Measurements from ENCODE around the gene CASK.
"Not testable (repeated sequence)": the region's sequence is repeated elsewhere in the genome, so short reads cannot be mapped to it uniquely, and the experiment has no call there.

CASK gene

DNA sequence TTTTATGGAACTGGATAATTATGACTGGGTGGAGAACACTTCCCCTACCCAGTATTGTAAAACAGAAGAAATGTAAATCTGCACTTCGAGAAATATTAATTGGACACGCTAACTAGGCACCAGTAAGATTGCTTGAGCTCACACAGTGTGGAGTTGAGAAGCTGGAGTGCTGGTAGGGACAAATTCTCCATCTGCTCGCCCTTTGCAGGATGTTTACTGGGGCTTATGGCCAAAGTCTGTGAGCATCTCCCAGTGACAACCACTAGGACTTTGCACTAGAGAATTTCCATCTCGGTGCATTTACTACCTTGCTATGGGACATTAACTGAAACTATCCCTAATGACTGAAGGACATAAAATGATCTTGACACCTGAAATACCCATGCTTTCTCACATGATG is 268.3 kb downstream of the CASK start:
- DNase-seq (ENCODE audit: low read depth in 2 of 3, low spot score in 2 of 3): no peak

DNA sequence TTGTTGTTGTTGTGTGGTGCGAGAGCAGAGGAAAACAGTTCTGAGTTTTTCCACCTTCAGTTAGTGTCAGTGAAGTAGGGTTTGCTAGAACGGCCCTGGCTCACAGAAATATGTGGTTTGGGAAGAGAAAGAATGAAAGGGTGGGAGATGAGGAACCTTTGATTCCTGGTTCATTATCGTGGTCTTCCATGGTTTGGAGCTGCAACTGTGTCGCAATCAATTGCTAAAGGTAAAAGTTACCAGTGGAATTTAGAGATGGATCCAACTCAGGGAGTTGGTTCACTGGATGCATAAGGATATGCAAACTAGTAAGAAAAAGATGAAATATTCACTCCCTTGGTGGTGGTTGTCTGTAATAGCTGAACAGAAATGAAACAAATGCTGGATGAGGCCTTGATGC is 270.2 kb downstream of the CASK start:
- DNase-seq (ENCODE audit: low read depth in 2 of 3, low spot score in 2 of 3): no peak

DNA sequence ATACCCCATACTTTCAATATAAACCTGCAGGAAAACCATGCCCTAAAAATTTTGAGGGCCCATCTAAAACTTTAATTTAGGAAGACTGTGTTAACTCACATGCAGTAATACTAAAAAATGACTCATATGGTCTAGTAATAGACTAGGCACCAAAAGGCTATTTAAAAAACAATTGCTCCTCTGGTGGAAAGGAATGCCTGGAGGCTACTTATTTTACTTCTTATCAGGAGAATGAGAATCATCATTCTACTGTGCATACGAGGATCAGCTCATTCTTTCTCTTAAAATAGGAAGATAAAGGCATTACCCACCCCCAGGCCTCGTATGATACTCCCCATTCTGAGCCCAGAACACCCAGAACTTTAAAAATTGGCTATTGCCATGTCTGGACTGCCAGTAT is 277.2 kb downstream of the CASK start:
- not testable (repeated sequence) for DNase-seq (ENCODE audit: low read depth in 2 of 3, low spot score in 2 of 3)

DNA sequence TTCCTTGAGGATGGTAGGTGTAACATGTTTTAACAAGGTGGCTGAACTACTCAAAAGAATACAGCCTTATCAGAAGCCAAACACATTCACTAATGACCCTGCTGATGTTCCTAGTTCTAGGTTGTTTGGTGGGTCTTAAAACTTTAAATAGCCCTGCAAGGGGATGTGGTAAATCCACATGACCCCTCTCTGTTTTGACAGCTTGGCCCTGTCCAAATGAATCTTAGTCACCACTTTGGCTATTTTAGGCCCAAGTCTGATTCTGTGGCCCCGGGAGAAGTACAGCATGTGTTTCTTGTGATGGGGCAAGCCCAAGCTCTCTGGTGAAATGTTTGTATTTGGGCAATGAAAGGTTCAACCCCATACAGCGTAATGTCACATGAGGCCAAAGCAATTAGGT is 289.1 kb downstream of the CASK start:
- no peak for DNase-seq (ENCODE audit: low read depth in 2 of 3, low spot score in 2 of 3)

DNA sequence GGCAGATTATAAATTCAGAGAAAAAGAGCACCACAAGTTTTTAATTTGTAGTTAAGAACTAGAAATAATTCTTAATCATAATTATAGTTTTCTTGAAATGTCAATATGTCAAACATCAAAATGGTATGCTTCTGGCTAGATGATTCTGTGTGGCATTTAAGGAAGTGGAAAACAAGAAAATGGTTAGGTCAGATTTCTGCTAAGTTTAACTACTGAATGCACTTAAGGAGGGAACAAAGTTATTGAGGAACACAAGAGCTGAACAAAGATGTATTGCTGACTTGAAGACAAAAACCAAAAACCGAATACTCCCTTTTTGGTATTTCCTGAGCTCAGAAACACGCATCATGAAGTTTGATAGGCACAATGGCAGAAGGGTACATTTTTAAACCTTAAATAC is 293.3 kb downstream of the CASK start:
- no peak for DNase-seq (ENCODE audit: low read depth in 2 of 3, low spot score in 2 of 3)

DNA sequence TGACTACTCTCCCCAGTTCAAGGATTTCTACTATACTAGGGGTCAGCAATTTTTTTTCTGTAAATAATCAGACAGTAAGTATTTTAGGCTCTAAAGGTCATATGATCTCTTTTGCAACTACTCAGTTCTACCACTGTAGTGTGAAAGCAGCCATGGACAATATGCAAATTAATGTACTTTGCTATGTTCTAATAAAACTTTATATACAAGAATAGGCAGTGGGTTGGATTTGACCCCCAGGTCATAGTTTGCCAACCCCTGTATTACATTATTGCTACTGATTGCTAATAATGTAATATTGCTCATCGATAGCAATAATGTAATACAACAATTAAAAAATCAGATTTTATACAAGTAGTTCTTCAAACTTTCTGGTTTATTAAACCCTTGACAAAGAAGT is 293.8 kb downstream of the CASK start:
- DNase-seq (ENCODE audit: low read depth in 2 of 3, low spot score in 2 of 3): no peak

DNA sequence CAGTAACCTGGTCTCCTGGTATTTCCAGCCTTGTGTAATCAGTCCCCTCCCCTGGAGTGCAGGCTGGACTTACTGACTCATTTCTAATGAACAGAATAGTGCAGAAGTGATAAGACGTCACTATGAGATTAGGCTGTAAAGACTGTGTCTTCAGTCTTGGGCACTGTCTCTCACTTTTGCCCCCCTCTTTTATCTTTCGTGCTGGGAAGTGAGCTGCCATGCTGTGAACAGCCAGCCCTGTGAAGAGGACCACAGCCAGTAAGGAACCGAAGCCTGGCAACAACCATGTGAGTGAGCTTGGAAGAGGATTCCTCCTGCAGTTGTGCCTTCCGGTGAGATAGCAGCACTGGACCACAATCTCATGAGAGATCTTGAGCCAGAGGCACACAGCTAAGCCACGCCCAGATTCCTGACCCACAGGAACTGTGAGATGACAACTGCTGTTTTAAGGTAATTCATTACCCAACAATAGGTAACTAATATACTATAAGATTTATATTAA is 302.1 kb downstream of the CASK start:
- DNase-seq (ENCODE audit: low read depth in 2 of 3, low spot score in 2 of 3): no peak

DNA sequence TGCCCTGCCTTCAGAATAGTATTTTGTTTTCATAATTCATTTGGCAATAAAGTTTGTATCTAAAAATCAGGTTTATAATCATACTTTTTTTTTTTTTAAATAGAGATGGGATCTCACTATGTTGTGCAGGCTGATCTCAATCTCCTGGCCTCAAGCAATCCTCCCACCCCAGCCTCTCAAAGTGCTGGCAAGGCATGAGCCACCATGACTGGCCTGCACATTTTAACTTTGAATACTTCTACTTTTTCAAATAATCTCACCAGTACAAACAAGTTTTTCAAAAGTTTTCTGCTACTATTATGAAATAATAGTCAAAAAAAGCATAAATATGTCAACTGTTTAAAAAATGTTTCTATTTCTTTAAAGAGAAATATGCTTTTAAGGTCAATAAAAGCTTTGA is 304.1 kb downstream of the CASK start:
- DNase-seq (ENCODE audit: low read depth in 2 of 3, low spot score in 2 of 3): no peak

DNA sequence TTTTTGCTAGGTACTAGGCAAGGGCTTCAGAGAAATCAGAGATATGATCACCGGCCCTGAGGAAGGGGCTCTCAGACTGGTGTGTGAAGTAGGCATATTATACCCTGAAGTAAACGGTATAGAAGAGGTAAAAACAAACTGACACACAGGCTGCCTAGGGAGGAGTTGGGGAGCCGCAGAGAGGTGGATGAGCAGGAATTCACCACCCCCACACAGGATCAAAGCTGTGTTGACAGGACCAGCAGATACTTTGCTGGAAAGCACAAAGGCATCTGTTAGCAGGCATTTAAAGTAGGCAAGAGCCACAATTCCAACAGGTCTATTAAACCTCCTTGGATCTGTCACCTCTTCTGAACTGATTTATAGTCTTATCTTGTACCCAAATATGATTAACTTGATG is 306.4 kb downstream of the CASK start:
- DNase-seq (ENCODE audit: low read depth in 2 of 3, low spot score in 2 of 3): no peak

DNA sequence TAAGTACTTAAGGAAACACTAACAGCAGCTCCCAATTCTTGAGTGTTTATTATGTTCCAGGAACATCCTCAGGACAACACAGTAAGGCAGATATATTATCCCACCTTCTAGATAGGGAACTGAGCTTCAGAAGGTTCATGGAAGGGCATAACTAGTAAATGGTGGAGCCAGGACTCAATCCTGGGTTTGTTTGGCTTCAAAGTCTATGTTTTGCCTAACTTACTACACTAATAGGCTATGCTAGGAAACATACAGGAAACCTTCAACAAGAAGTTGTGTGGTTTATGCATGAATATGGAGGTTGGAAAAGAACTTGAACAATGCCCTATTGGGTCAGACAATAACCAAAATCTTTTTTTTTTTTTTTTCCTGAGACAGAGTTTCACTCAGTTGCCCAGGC is 307.1 kb downstream of the CASK start:
- DNase-seq (ENCODE audit: low read depth in 2 of 3, low spot score in 2 of 3): no peak

DNA sequence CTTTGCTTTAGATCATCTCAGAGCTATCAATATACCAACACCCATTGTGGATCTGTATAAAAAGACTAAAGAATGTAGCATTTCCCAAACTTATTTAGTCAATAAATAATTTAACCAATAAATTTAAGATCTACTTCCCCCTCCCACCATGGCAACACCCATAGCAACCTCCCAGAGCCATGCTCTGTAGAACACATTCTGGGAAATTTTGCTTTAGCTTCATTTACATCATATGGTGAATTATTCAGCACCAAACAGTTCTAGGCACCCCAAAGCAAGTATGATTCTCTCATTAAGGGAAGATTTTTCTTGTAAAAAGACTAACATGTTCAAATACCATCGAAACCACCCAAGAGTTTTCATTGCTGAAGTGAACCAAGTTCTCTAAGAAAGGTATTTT is 315.1 kb downstream of the CASK start:
- no peak for DNase-seq (ENCODE audit: low read depth in 2 of 3, low spot score in 2 of 3)

DNA sequence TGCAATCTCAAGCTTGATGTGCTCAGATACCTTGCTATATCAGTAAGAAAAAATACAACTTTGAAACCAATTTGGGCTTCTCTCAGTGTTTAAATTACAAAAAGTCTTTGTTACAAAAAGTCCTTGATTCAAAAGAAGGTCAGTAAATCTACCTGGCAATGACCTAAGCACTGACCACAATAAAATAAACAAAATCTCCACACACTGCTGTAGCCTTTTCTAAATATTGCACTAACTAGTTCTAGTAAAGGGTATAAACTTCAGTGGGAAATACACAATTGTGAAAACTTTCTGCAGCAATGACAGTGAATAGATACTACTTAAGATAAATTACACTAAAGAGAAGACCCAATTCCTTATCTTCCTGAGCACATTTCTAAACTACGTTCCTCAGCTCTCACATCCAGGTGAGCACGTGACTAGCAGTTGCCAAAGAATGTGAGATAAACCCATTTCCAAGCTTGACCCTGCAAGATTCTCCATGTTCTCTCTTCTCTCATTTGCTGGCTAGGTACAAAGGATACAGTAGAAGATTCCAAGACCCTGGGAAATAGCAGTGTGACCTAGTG is 316.0 kb downstream of the CASK start:
- no peak for DNase-seq (ENCODE audit: low read depth in 2 of 3, low spot score in 2 of 3)

DNA sequence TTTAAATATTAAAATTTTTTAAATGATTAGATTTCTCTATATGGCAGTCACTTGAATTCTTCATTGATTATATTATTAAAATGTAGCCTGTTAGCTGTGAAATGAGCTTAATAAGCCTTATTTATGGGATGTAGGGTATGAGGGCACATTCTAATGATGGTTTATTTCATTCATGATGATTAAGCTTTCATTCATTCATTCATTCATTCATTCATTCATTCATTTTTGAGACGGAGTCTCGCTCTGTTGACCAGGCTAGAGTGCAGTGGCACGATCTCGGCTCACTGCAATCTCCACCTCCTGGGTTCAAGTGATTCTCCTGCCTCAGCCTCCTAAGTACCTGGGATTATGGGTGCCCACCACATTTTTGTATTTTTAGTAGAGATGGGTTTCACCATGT is 317.3 kb downstream of the CASK start:
- not testable (repeated sequence) for DNase-seq (ENCODE audit: low read depth in 2 of 3, low spot score in 2 of 3)

DNA sequence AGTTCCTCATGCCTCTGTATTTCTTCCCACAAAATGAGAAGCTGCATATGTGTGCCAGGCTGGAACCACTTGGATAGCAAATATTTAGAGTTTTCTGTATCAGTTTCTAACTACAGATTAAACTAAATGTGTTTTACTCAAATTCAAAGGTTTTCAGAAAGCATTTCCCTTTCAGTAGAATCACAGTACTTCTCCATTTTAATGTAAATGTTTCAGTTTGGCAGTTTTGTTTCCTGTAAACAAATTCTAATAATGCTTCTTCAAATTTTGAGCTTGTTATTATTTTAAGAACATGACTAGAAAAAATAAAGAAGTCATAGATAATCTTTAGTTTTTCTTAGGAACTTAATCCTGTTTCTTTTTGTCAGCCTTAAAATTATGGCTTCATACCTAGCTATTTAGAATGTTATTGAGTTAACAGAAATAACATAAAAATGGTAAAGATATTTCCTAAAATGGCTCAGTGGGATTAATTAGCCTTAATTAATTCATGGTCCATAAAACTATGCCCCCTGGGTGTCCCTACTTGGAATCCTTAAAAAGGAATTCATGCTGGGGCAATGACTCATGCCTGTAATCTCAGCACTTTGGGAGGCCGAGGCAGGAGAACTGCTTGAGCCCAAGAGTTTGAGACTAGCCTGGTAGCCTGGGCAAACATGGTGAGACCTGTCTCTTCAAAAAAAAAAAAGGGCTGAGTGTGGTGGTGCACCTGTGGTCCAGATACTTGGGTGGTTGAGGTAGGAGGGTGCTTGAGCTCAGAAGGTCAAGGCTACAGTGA is 318.4 kb downstream of the CASK start:
- DNase-seq (ENCODE audit: low read depth in 2 of 3, low spot score in 2 of 3): no peak

DNA sequence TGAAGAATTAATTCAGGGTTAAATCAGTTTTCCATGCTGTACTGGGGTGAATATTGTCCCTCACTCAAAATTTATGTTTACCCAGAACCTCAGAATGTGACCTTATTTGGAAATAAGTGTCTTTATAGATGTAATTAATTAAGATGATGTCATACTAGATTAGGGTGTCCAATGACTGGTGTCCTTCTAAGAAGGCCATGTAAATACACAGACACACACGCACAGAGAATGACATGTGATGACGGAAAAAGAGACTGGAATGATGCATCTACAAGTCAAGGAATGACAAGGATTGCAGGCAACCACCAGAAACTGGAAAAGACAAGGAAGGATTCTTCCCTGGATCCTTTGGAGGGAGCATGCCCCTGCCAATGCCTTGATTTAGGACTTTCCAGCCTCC is 319.2 kb downstream of the CASK start:
- no peak for DNase-seq (ENCODE audit: low read depth in 2 of 3, low spot score in 2 of 3)

DNA sequence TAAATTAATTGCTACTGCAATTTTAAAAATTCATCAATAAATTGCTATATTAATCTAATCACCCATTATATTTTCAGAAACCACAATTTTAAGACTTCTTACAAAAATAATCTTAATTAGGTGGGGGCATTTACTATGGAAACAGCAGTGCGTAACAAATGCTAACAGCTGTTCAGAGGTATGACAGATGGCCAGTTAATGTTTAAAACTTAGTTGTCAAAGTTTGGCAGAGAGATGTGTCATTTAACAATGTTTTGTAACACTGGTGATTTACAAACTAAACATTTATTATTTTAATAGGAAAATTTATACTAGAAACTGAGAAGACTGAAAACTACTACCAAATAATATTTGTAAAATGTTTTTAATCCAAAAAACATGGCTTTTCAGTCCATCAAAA is 319.8 kb downstream of the CASK start:
- no peak for DNase-seq (ENCODE audit: low read depth in 2 of 3, low spot score in 2 of 3)

DNA sequence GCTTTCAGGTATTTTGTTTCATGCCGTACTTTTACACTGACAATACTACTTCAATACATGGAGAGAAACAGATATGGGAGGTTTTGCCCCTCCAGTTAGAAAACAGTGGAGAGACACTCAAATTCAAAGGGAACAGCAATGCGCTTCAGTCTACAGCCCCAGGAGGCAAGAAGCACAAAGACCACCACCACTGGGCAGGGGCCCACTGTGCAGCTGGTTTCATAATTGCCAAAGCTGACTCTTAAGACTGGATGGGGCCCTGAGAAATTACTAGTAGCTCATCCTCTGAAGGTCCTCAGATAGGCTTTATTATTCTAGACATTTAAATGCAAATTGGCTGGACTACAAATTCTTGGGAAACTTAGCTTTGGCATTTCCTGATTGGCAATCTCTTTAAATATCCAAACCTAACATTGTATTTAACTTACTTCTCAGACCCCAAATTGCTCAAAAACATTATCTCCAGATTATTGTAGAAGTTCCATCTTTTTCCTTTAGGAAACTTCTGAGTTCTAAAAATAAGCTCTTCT is 320.5 kb downstream of the CASK start:
- no peak for DNase-seq (ENCODE audit: low read depth in 2 of 3, low spot score in 2 of 3)

DNA sequence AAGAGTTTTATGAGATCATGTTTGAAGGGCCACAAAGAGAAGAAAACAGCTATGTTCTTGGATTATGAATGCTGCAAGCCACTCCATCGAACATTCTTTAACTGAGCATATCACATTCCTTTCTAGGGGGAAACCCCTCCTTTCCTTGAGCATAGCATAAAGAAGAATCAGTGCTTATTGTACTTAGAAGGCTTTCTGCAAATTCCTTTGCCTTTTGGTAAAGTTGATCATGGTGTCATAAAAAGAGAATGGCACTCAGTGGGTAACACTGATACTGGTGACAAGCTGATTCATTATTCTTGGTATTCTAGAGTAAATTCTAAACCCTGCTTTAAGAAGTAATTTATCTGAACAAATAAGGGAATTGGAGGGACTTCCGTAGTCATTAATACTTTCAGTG is 323.1 kb downstream of the CASK start:
- no peak for DNase-seq (ENCODE audit: low read depth in 2 of 3, low spot score in 2 of 3)

DNA sequence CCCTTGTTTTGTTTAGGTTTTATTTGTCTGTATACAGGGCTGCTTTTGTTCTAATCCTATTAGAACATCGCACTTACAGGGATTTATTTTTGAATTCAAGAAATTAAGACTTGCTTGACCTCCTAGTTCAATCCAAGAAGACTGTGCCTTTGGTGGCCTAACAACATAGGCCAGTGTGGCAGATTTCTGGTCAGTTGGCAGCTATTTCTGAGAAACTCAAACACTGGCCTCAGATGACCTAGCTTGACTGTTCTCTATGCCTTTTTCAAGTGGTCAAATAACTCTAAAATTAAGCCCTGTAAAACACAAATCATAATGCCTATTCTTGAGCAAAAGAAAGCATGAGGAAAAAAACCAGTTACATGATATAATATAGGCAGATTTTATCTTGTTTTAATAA is 323.8 kb downstream of the CASK start:
- DNase-seq (ENCODE audit: low read depth in 2 of 3, low spot score in 2 of 3): no peak

DNA sequence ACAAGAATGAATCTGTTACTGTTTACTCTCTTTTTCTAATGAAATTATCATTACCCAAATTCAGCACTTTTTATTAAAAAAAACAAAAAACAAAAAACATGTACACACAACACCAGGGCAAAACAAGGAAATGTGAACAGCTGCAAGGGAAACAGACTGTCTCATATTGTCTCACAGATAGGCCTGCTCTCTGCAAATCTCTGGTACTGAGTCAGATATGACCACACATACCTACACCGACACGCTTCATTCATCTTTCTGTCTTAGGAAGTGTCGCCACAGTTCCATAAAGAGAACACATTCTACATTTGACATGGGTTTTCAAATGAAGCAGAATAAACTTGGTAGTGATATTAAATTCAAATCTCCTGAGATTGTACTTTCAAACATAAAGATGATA is 326.8 kb downstream of the CASK start:
- no peak for DNase-seq (ENCODE audit: low read depth in 2 of 3, low spot score in 2 of 3)

DNA sequence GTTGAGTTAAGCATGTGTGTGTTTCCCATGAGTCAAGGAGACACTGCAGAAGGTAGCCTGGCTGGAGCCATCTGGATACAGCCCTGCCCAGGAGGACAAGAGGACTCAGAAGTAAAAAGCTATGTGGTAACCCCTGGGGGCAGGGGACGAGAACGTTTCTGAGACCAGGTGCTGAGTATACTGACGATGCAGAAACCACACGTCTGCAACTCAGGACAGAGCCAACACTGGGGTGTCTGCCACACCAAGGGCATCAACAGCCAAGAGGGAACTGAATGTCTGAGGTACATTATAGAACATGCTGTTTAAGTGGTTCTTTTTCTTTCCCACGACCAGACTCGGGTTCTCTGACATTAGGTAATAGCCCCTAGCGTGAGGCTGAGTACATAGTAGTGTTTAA is 328.7 kb downstream of the CASK start:
- no peak for DNase-seq (ENCODE audit: low read depth in 2 of 3, low spot score in 2 of 3)

DNA sequence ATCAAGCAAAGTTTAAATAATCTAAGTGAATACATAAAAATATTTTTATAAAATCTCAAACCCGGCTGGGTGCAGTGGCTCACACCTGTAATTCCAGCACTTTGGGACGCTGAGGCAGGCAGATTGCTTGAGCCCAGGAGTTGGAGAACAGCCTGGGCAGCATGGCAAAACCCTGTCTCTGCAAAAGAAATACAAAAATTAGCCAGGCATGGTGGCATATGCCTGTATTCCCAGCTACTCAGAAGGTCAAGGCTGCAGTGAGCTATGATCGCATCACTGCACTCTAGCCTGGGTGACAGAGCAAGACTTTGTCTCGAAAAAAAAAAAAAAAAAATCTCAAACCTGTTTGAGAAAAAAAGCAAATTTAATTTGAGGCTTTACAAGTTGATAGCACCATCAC is 331.4 kb downstream of the CASK start:
- no peak for DNase-seq (ENCODE audit: low read depth in 2 of 3, low spot score in 2 of 3)

DNA sequence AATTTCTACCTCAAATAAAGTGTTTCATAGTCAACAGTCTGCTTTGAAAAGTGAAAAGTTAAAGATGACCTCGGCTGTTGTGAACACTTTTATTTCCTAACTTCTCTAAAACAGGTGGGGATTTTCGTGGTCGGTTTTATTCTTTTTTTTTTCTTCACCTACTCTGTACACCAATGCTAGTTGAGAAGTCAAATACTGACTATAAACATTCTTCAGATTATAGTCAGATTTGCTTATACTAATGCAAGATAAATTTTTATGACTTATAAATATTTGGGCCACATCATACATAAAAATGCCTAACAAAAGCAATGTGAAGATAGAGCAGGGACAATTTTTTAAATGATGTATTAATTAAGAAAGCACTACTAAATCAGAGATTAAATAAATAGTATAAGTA is 332.7 kb downstream of the CASK start:
- no peak for DNase-seq (ENCODE audit: low read depth in 2 of 3, low spot score in 2 of 3)
